Globus pallidus (tissue), 1 donor: ENCODE measurements around the gene PPP2R5A.
"Not testable (repeated sequence)": the region's sequence is repeated elsewhere in the genome, so short reads cannot be mapped to it uniquely, and the experiment has no call there.

ENCODE experiments used
- DNase-seq: peaks from one replicate; pipeline ENCODE4 v3.0.0-alpha.2; 2015; ENCODE audit warnings: low spot score

The PPP2R5A gene

GRCh38 chr1:212301580-212301979 is 16.4 kb downstream of the PPP2R5A start:
- DNase-seq = no peak

- no peak for DNase-seq
These were observed 17.7 kb downstream of the PPP2R5A start for GRCh38 chr1:212302745-212303383.

- no peak for DNase-seq
These were observed 20.1 kb downstream of the PPP2R5A start for GRCh38 chr1:212305342-212305741.

- DNase-seq = not testable (repeated sequence)
These were observed 20.8 kb downstream of the PPP2R5A start for GRCh38 chr1:212305984-212306452.

- DNase-seq = no peak
These were observed 24.8 kb downstream of the PPP2R5A start for GRCh38 chr1:212309967-212310366.

GRCh38 chr1:212310383-212310782 is 25.2 kb downstream of the PPP2R5A start:
- no peak for DNase-seq

GRCh38 chr1:212311836-212312497 is 26.8 kb downstream of the PPP2R5A start:
- no peak for DNase-seq

- no peak for DNase-seq
These were observed 28.4 kb downstream of the PPP2R5A start for GRCh38 chr1:212313616-212314015.

- no peak for DNase-seq
These were observed 30.0 kb downstream of the PPP2R5A start for GRCh38 chr1:212315184-212315583.

- DNase-seq = peak; percentile 36
These were observed 30.7 kb downstream of the PPP2R5A start for GRCh38 chr1:212315907-212316306.

- DNase-seq = no peak
These were observed 32.7 kb downstream of the PPP2R5A start for GRCh38 chr1:212317916-212318315.

GRCh38 chr1:212321031-212321430 is 35.8 kb downstream of the PPP2R5A start:
- not testable (repeated sequence) for DNase-seq

- no peak for DNase-seq
These were observed 37.9 kb downstream of the PPP2R5A start for GRCh38 chr1:212323066-212323465.

- DNase-seq = no peak
These were observed 41.3 kb downstream of the PPP2R5A start for GRCh38 chr1:212326541-212326940.

GRCh38 chr1:212328248-212328647 is 43.0 kb downstream of the PPP2R5A start:
- DNase-seq = no peak

GRCh38 chr1:212329105-212329504 is 43.9 kb downstream of the PPP2R5A start:
- no peak for DNase-seq

- DNase-seq = no peak
These were observed 55.9 kb downstream of the PPP2R5A start for GRCh38 chr1:212341090-212341489.

GRCh38 chr1:212344905-212345304 is 59.7 kb downstream of the PPP2R5A start:
- no peak for DNase-seq

- DNase-seq = no peak
These were observed 61.4 kb downstream of the PPP2R5A start for GRCh38 chr1:212346601-212347000.

- DNase-seq = no peak
These were observed 66.6 kb downstream of the PPP2R5A start for GRCh38 chr1:212351588-212352362.

GRCh38 chr1:212353181-212353580 is 68.0 kb downstream of the PPP2R5A start:
- DNase-seq = no peak

GRCh38 chr1:212354464-212354863 is 69.3 kb downstream of the PPP2R5A start:
- DNase-seq = no peak
